ENCODE measurements around the gene SHC2. TPM values are rescaled to one million over a fixed set of nuclear protein-coding genes. Genes with fewer than 3 reads are reported as not detected.

SHC2 gene
- polyA plus RNA-seq = 48.2 TPM
- long read RNA-seq, donor 1, partial matches to known transcripts = 0 of 4 reads
- long read RNA-seq, donor 1, other reads (novel, unspliced or antisense) = 0 of 4 reads
- long read RNA-seq, donor 2, partial matches to known transcripts = 0 of 4 reads
- long read RNA-seq, donor 2, other reads (novel, unspliced or antisense) = 0 of 4 reads
- long read RNA-seq, donor 3 = 0 reads
- long read RNA-seq, donor 4 = 0 reads
- long read RNA-seq, donor 5, partial matches to known transcripts = 0 of 3 reads
- long read RNA-seq, donor 5, other reads (novel, unspliced or antisense) = 0 of 3 reads
- long read RNA-seq, donor 6, transcript SHC2-201 (13 exons, 2,494 nt) = major isoform, 5 of 8 reads
- long read RNA-seq, donor 6, partial matches to known transcripts = 0 of 8 reads
- long read RNA-seq, donor 6, other reads (novel, unspliced or antisense) = 0 of 8 reads
- long read RNA-seq, donor 7, partial matches to known transcripts = 0 of 1 reads
- long read RNA-seq, donor 7, other reads (novel, unspliced or antisense) = 0 of 1 reads
- long read RNA-seq, donor 8, partial matches to known transcripts = 0 of 3 reads
- long read RNA-seq, donor 8, other reads (novel, unspliced or antisense) = 0 of 3 reads
- long read RNA-seq, donor 9, partial matches to known transcripts = 429 of 688 reads
- long read RNA-seq, donor 9, other reads (novel, unspliced or antisense) = 254 of 688 reads
- long read RNA-seq, donor 10, transcript SHC2-201 (13 exons, 2,494 nt) = major isoform, 9 of 11 reads
- long read RNA-seq, donor 10, partial matches to known transcripts = 0 of 11 reads
- long read RNA-seq, donor 10, other reads (novel, unspliced or antisense) = 0 of 11 reads
- long read RNA-seq, donor 11, partial matches to known transcripts = 0 of 3 reads
- long read RNA-seq, donor 11, other reads (novel, unspliced or antisense) = 0 of 3 reads

DNA sequence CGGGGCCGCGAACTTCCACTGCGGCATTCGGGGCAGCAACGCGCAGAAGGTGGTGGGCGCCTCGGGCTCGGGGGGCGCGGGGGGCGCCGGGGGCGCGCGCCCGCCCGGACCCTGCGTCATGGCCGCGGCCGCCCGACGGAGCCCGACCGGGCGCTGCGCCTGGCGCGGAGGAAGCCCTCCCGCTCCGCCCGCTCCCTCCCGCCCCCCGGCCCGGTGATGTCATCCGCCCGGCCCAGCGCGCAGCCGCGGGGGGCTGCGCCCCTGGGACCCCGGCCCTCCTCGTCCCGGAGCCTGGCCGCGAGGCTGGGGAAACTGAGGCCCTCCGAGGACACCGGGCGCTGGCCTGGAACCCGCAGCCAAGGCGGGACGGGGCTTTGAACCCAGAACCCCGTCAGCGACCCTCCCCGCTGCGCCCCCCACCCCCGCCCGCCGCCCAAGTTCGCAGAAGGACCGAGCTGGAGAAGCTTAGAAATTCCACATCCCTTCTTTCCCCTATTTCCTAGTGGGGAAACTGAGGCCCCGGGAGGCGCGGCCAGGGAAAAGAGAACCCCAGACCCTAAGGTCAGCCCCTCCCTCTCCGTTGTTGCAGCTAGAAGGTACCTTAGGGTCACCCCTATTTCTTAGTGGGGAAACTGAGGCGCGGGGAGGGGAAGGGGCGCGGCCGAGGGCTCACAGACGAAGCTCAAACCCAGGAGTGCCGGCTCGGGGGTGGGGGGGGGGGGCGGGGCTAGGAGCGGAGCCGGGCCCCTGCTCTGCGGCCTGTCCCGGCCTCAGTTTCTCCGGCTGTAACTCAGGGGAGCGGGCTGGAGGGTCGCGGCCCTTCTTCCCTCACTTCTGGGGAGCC, at the start of gene SHC2:
Gene SHC2 (minus strand): TSS at position 157 of the 844 bp plus-strand sequence. CDS start 37 bp downstream, at position 120.
- H3K27me3 ChIP-seq (ENCODE audit: control insufficient read depth, insufficient read depth, low read length) = peaks cover 7% of the 10 kb centered on the region
- peak; percentile 31 to 46 for DNase-seq
- peaks cover 14% of the 10 kb centered on the region for H3K9me3 ChIP-seq (ENCODE audit: control insufficient read depth, low read depth, low read length)
- peak within 1 kb of the TSS; percentile 68 for H3K4me3 ChIP-seq (ENCODE audit: low read length)
- peak within 1 kb of the TSS; percentile 77 for H3K27ac ChIP-seq (ENCODE audit: low read length)
- H3K36me3 ChIP-seq (ENCODE audit: control insufficient read depth, insufficient read depth, low read length) = no peaks in the 10 kb centered on the region
- WGBS (ENCODE audit: insufficient coverage, low lambda C conversion rate) = no CpG with 5 or more reads among the region's 85 CpGs
- H3K4me1 ChIP-seq (ENCODE audit: control insufficient read depth, insufficient read depth, low read length) = peaks cover 10% of the 10 kb centered on the region

DNA sequence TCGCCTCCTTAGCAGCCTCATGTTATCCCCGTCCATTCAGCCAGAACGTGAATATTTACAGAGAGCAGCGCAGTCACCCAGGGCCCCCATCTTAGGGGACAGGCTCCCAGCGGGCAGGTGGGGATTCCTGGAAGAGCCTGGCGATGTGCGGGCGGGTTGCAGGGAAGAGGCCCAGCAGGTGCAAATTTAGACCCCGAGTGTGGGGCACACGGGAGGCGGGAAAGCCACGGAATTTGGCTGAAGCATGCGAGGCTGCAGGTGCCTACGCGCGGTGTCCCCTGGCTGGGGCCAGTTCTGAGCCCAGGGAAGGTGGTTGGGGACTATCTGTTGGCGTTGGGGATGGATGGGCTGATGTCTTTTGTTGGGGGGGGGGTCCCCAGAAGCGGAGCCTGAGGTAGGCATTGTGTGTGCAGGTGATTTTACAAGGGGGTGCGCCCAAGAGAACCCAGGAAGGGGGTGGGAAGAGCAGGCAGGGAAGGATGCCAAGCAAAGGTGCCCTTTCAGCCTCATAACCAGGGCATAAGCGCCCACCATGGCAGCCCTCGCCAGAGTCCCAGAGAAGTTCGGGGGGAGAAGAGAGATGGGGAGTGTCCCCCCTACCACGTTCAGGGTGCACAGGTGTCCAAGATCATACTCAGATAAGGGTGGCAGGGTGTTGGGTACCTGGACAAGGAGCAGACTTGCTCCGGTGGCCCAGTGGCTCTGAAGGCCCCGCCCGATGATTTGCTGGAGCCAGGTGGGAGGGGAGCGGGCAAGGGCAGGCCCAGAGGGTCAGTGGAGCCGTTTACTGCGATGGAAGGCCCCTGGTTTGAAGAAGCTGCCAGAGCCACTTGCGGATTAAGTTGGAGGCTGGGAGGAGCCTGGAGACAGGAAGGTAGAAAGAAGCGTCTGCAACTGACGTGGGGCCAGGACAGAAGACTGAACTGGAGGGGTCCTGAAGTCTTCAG, 47.6 kb upstream of the SHC2 start:
- H3K27ac ChIP-seq (ENCODE audit: low read length) = no peak overlapping the region
- WGBS (ENCODE audit: insufficient coverage, low lambda C conversion rate) = no CpG with 5 or more reads among the region's 32 CpGs
- DNase-seq = no peak

DNA sequence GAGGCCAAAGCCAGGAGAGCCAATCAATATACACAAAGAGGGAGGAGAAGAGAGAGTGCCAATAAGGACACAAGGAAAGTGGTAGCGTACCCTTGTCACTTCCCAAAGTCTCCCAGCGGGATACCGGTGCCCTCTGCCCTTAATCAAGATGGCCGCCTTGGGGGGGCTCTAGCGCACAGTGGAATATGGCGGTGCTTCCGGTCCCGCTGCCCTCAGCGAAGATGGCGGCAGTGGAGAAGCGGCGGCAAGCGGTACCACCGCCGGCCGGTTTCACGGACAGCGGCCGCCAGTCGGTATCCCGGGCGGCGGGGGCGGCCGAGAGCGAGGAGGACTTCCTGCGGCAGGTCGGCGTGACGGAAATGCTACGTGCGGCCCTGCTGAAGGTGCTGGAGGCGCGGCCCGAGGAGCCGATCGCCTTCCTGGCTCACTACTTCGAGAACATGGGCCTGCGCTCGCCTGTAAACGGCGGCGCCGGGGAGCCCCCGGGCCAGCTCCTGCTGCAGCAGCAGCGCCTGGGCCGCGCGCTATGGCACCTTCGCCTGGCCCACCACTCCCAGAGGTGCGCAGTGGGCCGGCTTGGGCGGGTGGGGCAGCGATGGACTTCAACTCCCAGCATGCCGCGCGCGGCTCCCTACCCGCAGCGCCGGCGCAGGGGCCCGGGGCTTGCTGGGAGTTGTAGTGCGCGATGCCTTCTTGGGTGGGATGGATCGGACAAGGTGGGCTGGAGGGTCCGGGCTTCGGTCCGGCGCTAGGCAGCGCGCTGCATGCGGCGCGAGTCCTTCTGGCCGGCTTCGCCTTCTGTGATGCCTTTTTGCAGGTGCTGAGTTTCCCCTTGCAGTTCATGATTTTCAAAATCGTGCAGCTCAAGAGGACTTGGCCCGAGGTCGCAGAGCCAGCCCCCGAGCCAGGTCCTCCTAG, 46.7 kb upstream of the SHC2 start, which contains the start of gene TPGS1:
Gene TPGS1 (plus strand): TSS at position 212 of the 918 bp plus-strand sequence. CDS start 10 bp downstream, at position 222.
- peak within 1 kb of the TSS; percentile 99 for H3K4me3 ChIP-seq (ENCODE audit: low read length)
- H3K36me3 ChIP-seq (ENCODE audit: control insufficient read depth, insufficient read depth, low read length) = peaks cover 8% of the 10 kb centered on the region
- H3K27ac ChIP-seq (ENCODE audit: low read length) = peak within 1 kb of the TSS; percentile 91
- WGBS (ENCODE audit: insufficient coverage, low lambda C conversion rate) = no CpG with 5 or more reads among the region's 81 CpGs
- H3K9me3 ChIP-seq (ENCODE audit: control insufficient read depth, low read depth, low read length) = peaks cover 3% of the 10 kb centered on the region
- peaks cover 2% of the 10 kb centered on the region for H3K27me3 ChIP-seq (ENCODE audit: control insufficient read depth, insufficient read depth, low read length)
- no peak for DNase-seq
- peaks cover 34% of the 10 kb centered on the region for H3K4me1 ChIP-seq (ENCODE audit: control insufficient read depth, insufficient read depth, low read length)

More for the DNA sequence above, 47.6 kb upstream of the SHC2 start:
- H3K4me3 ChIP-seq (ENCODE audit: low read length) = peak overlapping the region; percentile 99
- no peaks in the 10 kb centered on the region for H3K27me3 ChIP-seq (ENCODE audit: control insufficient read depth, insufficient read depth, low read length)
- peaks cover 6% of the 10 kb centered on the region for H3K9me3 ChIP-seq (ENCODE audit: control insufficient read depth, low read depth, low read length)
- H3K36me3 ChIP-seq (ENCODE audit: control insufficient read depth, insufficient read depth, low read length) = peaks cover 8% of the 10 kb centered on the region
- peaks cover 43% of the 10 kb centered on the region for H3K4me1 ChIP-seq (ENCODE audit: control insufficient read depth, insufficient read depth, low read length)

- DNase-seq = peak; percentile 99 to 100
- no CpG with 5 or more reads among the region's 48 CpGs for WGBS (ENCODE audit: insufficient coverage, low lambda C conversion rate)
- H3K27ac ChIP-seq (ENCODE audit: low read length) = peak overlapping the region; percentile 91
- peaks cover 2% of the 10 kb centered on the region for H3K27me3 ChIP-seq (ENCODE audit: control insufficient read depth, insufficient read depth, low read length)
- peaks cover 28% of the 10 kb centered on the region for H3K4me1 ChIP-seq (ENCODE audit: control insufficient read depth, insufficient read depth, low read length)
- H3K4me3 ChIP-seq (ENCODE audit: low read length) = peak overlapping the region; percentile 99
- H3K36me3 ChIP-seq (ENCODE audit: control insufficient read depth, insufficient read depth, low read length) = peaks cover 8% of the 10 kb centered on the region
- peaks cover 2% of the 10 kb centered on the region for H3K9me3 ChIP-seq (ENCODE audit: control insufficient read depth, low read depth, low read length)
Observed at GRCh38 chr19:506404-507285, 45.8 kb upstream of the SHC2 start.

- peaks cover 13% of the 10 kb centered on the region for H3K4me1 ChIP-seq (ENCODE audit: control insufficient read depth, insufficient read depth, low read length)
- peaks cover 8% of the 10 kb centered on the region for H3K27me3 ChIP-seq (ENCODE audit: control insufficient read depth, insufficient read depth, low read length)
- H3K36me3 ChIP-seq (ENCODE audit: control insufficient read depth, insufficient read depth, low read length) = peaks cover 8% of the 10 kb centered on the region
- H3K27ac ChIP-seq (ENCODE audit: low read length) = no peak overlapping the region
- H3K9me3 ChIP-seq (ENCODE audit: control insufficient read depth, low read depth, low read length) = peaks cover 2% of the 10 kb centered on the region
- no peak overlapping the region for H3K4me3 ChIP-seq (ENCODE audit: low read length)
- WGBS (ENCODE audit: insufficient coverage, low lambda C conversion rate) = 60% methylated on average over 1 of the region's 14 CpGs
- DNase-seq = no peak
Observed at GRCh38 chr19:504616-505015, 43.8 kb upstream of the SHC2 start.

GRCh38 chr19:501646-502045, 40.8 kb upstream of the SHC2 start:
- H3K4me1 ChIP-seq (ENCODE audit: control insufficient read depth, insufficient read depth, low read length) = peaks cover 3% of the 10 kb centered on the region
- no peaks in the 10 kb centered on the region for H3K36me3 ChIP-seq (ENCODE audit: control insufficient read depth, insufficient read depth, low read length)
- peaks cover 30% of the 10 kb centered on the region for H3K27me3 ChIP-seq (ENCODE audit: control insufficient read depth, insufficient read depth, low read length)
- no peak overlapping the region for H3K27ac ChIP-seq (ENCODE audit: low read length)
- H3K4me3 ChIP-seq (ENCODE audit: low read length) = no peak overlapping the region
- H3K9me3 ChIP-seq (ENCODE audit: control insufficient read depth, low read depth, low read length) = peaks cover 7% of the 10 kb centered on the region
- no CpG with 5 or more reads among the region's 17 CpGs for WGBS (ENCODE audit: insufficient coverage, low lambda C conversion rate)
- DNase-seq = no peak

DNA sequence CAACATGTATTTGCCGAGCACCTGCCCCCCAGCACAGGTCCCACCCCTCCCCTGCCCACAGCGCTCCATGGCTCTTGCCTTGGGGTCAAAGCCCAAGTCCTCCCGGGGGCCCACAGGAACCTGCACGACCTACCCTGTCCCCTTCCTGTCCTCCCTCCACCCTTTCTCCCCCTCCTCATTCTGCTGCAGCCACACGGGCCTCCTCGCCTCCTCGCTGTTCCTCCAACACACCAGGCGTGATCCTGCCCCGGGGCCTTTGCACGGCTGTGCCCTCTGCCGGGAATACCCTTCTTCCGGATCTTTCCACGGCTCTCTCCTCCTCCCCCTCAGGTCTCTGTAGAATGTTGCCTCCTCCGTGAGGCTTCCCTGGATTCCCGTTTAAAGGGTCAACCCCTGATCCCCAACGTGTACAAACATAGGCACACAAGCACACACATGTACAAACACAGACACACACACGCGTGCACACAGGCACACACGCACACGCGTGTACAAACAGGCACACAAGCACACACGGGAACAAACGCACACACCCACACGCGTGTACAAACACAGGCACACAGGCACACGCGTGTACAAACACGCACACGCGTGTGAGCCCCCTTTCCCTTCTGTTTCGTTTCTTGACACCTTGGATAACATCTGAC, 38.3 kb upstream of the SHC2 start:
- no peak for DNase-seq
- H3K27ac ChIP-seq (ENCODE audit: low read length) = no peak overlapping the region
- peaks cover 17% of the 10 kb centered on the region for H3K9me3 ChIP-seq (ENCODE audit: control insufficient read depth, low read depth, low read length)
- WGBS (ENCODE audit: insufficient coverage, low lambda C conversion rate) = 75% methylated on average over 4 of the region's 31 CpGs
- peaks cover 3% of the 10 kb centered on the region for H3K4me1 ChIP-seq (ENCODE audit: control insufficient read depth, insufficient read depth, low read length)
- peaks cover 47% of the 10 kb centered on the region for H3K27me3 ChIP-seq (ENCODE audit: control insufficient read depth, insufficient read depth, low read length)
- H3K4me3 ChIP-seq (ENCODE audit: low read length) = no peak overlapping the region
- H3K36me3 ChIP-seq (ENCODE audit: control insufficient read depth, insufficient read depth, low read length) = no peaks in the 10 kb centered on the region

DNA sequence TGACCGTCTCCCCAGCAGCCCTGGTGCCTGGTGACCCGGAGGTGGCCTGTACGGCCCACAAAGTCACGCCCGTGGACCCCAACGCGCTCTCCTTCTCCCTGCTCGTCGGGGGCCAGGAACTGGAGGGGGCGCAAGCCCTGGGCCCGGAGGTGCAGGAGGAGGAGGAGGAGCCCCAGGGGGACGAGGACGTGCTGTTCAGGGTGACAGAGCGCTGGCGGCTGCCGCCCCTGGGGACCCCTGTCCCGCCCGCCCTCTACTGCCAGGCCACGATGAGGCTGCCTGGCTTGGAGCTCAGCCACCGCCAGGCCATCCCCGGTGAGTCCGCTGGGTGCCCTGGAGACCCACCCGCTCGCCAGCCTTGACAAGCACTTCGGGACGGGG, 37.7 kb upstream of the SHC2 start:
- peaks cover 3% of the 10 kb centered on the region for H3K4me1 ChIP-seq (ENCODE audit: control insufficient read depth, insufficient read depth, low read length)
- no peak overlapping the region for H3K27ac ChIP-seq (ENCODE audit: low read length)
- no peaks in the 10 kb centered on the region for H3K36me3 ChIP-seq (ENCODE audit: control insufficient read depth, insufficient read depth, low read length)
- H3K9me3 ChIP-seq (ENCODE audit: control insufficient read depth, low read depth, low read length) = peaks cover 17% of the 10 kb centered on the region
- WGBS (ENCODE audit: insufficient coverage, low lambda C conversion rate) = no CpG with 5 or more reads among the region's 26 CpGs
- H3K4me3 ChIP-seq (ENCODE audit: low read length) = no peak overlapping the region
- peaks cover 49% of the 10 kb centered on the region for H3K27me3 ChIP-seq (ENCODE audit: control insufficient read depth, insufficient read depth, low read length)
- no peak for DNase-seq
